Hematopoietic multipotent progenitor cell (in vitro differentiated cells): ENCODE data around the gene PREX1. TPM values are rescaled to one million over a fixed set of nuclear protein-coding genes. Genes with fewer than 3 reads are reported as not detected.
A peak's percentile ranks its signal among the peaks of the same experiment; 100 is the strongest.
"Not testable (repeated sequence)": the region's sequence is repeated elsewhere in the genome, so short reads cannot be mapped to it uniquely, and the experiment has no call there.

Source experiments
- DNase-seq, 3 donors: peaks; one replicate each; pipeline ENCODE4 v3.0.0-alpha.2; 2011 to 2015; ENCODE audit warnings: low read depth in 2 of 3, low spot score in 2 of 3
- total RNA-seq: library from RNA; depleted of rRNA; stranded (reverse); fragments of >200 nt; gene quantifications from one replicate; pipeline ENCODE4 v1.2.3, GENCODE V29; 2012

Gene PREX1
- total RNA-seq, 1 donor: 92.6 TPM

DNA sequence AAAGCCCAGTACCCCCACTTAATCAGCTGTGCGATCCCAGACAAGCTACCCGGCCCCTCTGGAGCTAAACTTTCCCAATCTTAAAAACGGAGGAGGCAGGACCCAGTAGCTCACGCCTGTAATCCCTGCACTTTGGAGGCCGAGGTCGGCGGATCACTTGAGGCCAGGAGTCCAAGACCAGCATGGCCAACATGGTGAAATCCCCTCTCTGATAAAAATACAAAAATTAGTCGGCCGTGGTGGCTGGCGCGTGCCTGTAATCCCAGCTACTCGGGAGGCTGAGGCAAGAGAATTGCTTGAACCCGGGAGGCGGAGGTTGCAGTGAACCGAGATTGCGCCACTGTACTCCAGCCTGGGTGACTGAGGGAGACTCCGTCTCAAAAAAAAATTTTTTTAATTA is 1.3 kb downstream of the PREX1 start:
- not testable (repeated sequence) for DNase-seq

- no peak for DNase-seq
These were observed 1.7 kb downstream of the PREX1 start for GRCh38 chr20:48826069-48826468.

GRCh38 chr20:48825566-48825920 is 2.3 kb downstream of the PREX1 start:
- DNase-seq: no peak

- no peak for DNase-seq
These were observed 2.8 kb downstream of the PREX1 start for GRCh38 chr20:48824830-48825565.

GRCh38 chr20:48823960-48824498 is 3.8 kb downstream of the PREX1 start:
- peak in 2 of 3 donors; percentile 68 for DNase-seq

DNA sequence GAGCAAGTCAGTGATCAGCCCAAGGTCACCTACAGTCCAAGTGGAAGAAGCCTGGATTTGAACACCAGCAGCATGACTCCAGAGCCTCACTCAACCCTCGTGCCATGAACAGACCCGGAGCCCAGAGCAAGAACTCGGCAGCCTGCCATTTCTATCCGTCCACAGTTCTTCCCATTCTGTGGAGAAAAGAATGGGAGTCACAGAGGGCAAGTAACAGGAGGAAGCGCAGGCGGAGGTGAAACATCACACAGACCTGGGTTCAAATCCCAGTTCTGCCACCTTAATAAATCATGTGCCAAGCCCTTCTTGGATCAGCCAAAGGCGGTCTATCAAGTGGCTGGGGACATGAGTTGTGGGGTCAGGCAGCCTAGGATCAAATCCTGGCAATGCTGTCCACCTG is 4.3 kb downstream of the PREX1 start:
- no peak for DNase-seq

DNA sequence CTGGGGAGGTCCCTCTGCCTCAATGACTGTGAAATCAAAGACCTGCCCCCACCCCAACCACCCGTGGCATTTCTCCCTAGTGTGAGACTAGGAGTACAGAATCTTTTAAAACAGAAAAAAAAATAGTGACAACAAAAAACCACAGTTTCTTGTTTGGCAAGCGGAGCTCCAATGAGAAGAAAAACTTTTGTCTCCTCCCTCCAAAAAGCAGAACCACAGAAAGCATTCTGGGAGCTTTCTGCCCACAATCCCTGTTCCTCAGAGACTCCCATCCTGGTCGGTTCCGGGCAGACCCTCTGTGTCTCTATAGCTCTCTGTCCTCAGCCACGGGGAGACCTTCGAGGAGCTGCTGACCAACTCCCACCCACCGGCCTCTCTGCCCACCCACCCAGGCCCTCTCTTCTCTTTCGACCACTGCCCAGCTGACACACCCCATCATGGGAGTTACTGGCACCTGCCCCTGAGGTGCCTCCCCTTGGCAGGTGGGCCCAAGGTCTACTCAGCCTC is 4.9 kb downstream of the PREX1 start:
- peak in 2 of 3 donors; percentile 50 to 59 for DNase-seq

GRCh38 chr20:48822178-48822577 is 5.6 kb downstream of the PREX1 start:
- no peak for DNase-seq

GRCh38 chr20:48821261-48821920 is 6.4 kb downstream of the PREX1 start:
- peak in 2 of 3 donors; percentile 27 to 47 for DNase-seq

DNA sequence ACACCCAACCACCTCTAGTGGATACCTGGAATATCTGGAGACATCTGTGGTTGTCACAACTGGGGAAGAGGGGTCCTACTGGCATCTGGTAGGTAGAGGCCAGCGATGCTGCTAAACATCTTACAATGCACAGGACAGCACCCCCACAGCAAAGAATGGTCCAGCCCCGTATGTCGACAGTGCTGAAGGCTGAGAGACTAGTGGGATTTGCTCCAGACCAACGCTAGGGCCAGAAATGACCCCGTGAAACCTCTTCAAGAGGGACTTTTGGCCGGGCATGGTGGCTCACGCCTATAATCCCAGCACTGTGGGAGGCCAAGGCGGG is 7.2 kb downstream of the PREX1 start:
- DNase-seq: no peak

GRCh38 chr20:48819821-48820648 is 7.8 kb downstream of the PREX1 start:
- no peak for DNase-seq

- no peak for DNase-seq
These were observed 8.7 kb downstream of the PREX1 start for GRCh38 chr20:48819089-48819488.

- peak in 1 of 3 donors; percentile 50 for DNase-seq
These were observed 9.3 kb downstream of the PREX1 start for GRCh38 chr20:48818481-48818987.

DNA sequence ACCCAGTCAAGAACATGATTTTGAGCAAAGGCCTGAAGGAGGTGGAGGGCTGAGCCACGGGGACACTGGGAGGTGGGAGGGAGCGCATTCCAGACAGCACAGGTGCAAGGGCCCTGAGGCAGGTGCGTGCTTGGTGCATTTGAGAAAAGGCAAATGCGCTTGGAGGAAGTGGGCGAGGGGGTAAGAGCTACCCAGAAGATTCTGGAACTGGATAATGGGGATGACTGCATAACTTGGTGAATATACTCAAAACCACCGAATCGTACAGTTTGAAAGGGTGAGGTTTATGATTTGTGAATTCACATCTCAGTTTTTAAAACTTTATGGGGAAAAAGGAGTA is 9.8 kb downstream of the PREX1 start:
- no peak for DNase-seq

DNA sequence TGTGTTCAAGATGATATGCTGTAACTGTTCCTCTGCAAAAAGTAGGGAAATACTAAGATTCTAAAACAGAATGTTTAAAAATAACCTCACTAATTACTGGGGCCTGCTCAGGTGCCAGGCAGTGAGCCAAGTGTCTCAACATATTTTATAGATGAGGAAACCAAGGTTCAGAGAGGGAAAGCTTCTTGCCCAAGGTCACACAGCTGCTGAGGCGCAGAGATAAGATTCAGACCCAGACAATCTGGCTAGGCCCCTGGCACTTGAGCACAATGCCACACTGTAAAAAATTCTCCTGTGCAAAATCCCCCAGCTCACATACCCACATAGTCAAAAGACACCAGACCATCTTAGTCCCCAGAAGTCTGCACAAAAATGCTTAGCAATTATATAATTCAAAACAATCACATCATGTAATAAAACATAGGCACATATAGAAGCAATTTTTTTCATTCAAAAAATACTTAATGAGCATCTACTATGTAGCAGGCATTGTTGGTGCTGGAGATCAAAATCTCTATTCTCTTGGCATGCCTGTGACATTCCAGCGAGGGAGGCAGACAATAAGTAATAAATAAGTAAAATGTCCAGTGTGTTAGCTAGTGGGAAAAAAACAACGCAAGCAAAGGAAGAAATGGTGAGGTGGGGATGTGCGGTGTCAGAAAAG is 10.3 kb downstream of the PREX1 start:
- no peak for DNase-seq

DNA sequence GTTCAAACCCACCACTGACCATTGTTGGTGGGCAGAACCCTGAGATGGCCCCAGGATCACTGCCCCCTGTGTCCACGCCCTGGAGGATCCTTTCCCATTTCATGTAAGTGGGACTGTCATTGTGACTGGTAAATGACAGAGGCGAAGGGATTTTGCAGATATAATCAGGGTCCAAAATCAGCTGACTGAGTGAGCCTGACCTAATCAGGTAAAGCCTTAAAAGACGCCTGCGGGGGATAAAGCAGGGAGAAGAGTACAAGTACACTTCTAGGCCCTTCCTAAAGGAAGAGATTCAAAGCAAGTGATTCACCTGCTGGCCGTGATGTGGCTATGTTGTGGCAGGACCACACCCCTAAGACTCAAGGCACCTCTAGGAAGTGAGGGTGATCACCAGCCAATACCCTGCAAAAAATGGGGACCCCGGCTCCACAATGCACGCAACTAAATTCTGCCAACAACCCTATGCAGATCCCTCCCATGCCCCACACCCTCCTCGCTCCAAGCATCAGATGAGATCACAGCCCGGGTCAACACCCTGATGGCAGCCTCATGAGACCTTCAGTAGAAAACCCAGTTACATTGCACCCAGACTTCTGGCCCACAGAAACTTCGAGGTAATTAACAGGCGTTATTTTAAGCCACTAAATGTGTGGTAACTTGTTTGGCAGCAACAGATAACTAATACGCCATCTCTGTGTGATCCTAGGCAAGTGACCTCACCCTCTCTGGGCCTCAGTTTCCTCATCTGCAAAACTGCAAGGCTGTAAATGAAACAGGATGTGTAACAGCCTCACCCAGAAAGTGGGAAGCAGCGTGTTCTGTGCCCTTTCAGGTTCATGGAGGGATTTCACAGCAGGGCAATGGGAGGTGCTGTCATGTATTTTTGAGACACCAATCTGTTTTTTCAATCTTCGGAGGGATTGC is 11.3 kb downstream of the PREX1 start:
- DNase-seq: no peak

DNA sequence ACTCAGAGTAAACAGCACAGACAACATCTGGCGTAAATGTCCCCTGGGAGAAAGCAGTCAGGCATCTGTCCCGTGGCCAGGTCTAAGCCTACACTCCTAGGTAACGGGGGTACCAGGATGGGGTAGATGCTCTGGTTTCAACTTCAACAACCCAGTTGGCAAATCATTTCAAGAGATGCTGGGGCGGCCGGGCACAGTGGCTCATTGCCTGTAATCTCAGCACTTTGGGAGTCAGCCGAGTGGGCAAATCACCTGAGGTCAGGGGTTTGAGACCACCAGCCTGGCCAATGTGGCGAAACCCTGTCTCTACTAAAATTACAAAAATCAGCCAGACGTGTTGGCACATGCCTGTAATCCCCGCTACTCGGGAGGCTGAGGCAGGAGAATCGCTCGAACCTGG is 12.3 kb downstream of the PREX1 start:
- DNase-seq: no peak

GRCh38 chr20:48814633-48815032 is 13.2 kb downstream of the PREX1 start:
- no peak for DNase-seq

DNA sequence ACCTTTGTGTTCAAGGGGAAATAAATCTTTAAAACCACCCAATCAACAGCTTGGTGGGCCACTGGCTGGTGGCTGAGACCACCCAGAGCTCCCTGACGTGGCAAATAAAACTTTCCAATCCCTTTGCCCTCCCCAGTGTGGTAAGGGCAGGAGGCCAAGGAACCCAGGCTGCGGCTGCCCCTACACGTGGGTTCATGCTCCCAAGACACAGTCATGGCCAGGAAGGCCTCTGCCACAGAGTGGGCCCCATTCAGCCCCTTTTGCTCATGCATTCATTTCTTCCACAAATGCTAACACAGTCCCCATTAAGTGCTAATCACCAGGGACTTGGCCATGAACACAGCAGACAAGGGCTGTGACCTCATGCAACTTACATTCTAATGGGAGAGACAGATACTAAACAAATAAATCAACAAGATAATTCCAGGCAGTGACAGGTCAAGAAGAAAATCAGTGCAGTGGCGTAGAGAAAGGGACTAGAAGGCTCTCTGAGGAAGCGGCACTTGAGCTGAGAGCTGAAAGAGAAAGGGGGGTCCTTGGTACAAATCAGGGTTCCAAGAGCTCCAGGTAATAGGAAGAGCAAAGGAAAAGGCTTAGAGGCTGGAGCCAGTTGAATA is 13.8 kb downstream of the PREX1 start:
- DNase-seq: no peak
